Stimulated activated CD4-positive, alpha-beta T cell treated with anti-CD3 and anti-CD28 coated beads, Interleukin-1b, Interleukin-23, amount 100 ng/mL, for 48 hours (primary cell): ENCODE results near the gene TSPEAR.

Experiments used
- DNase-seq: peaks from one replicate; pipeline ENCODE4 v3.0.0-alpha.2; 2020

TSPEAR gene

DNA sequence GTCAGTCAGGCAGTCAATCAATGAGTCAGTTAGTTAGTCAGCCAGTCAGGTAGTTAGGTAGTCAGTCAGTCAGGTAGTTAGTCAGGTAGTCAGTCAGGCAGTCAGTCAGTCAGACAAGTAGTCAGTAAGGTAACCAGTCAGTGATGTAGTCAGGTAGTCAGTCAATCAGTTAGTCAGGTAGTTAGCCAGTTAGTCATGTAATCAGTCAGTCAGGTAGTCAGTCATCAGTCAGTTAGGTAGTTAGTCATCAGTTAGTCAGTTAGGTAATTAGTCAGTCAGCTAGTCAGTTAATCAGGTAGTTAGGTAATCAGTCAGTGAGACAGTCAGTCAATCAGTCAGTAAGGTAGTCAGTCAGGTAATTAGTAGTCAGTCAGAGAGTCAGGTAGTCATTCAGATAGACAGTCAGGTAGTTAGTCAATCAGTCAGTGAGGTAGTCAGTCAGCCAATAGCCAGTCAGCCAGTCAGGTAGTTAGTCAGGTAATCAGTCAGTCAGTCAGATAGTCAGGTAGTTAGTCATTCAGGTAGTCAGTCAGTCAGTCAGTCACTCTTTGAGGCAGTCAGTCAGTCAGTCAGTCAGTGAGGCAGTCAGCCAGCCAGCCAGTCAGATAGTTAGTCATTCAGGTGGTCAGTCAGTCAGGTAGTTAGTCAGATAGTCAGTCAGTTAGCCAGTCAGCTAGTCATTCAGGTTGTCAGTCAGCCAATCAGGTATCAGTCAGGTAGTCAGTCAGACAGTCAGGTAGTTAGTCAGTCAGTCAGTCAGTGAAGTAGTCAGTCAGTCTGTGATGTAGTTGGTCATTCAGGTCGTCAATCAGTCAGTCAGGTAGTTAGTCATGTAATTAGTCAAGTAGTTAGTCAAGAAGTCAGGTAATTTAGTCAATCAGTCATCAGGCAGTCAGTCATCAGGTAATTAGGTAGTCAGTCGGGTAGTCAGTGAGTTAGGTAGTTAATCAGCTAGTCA is 186.7 kb downstream of the TSPEAR start:
- no peak for DNase-seq

DNA sequence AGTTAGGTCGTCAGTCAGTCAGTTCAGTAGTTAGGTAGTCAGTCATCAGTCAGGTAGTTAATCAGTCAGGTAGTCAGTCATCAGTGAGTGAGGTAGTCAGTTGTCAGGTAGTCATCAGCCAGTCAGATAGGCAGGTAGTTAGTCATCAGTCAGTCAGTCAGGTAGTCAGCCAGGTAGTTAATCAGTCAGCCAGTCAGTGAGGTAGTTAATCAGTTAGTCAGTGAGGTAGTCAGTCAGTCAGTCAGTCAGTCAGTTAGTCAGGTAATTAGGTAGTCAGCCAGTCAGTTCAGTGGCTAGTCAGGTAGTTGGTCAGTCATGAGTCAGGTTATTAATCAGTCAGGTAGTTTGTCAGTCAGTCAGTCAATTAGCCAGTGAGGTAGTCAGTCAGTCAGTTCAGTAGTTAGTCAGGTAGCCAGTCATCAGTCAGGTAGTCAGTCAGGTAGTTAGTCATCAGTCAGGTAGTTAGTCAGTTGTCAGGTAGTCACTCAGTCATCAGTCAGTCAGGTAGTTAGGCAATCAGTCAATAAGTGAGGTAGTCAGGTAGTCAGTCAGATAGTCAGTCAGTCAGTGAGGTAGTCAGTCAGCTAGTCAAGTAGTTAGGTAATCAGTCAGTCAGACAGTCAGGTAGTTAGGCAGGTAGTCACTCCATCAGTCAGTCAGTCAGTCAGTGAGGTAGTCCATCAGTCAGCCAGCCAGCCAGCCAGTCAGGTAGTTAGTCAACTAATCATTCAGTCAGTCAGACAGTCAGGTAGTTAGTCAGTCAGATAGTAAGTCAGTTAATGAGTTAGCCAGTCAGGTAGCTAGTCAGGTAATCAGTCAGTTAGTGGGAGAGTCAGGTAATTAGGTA is 187.6 kb downstream of the TSPEAR start:
- DNase-seq, result no peak

DNA sequence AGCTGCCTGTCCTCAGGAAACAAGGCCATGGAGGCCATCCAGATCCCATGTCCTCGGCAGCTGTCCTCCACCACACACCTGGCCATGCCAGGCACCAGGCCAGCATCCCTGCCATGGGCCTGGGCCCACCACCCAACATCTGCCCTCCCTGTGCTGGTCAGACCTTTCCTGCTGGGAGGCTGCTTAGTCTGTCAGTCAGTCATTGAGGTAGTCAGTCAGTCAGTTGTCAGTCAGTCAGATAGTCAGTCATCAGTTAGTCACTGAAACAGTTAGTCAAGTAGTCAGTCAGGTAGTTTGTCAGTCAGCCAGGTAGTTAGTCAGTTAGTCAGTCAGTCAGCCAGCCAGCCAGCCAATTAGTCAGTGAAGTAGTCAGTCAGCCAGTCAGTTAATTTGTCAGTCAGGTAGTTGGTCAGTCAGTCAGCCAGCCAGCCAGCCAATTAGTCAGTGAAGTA is 188.6 kb downstream of the TSPEAR start:
- no peak for DNase-seq

DNA sequence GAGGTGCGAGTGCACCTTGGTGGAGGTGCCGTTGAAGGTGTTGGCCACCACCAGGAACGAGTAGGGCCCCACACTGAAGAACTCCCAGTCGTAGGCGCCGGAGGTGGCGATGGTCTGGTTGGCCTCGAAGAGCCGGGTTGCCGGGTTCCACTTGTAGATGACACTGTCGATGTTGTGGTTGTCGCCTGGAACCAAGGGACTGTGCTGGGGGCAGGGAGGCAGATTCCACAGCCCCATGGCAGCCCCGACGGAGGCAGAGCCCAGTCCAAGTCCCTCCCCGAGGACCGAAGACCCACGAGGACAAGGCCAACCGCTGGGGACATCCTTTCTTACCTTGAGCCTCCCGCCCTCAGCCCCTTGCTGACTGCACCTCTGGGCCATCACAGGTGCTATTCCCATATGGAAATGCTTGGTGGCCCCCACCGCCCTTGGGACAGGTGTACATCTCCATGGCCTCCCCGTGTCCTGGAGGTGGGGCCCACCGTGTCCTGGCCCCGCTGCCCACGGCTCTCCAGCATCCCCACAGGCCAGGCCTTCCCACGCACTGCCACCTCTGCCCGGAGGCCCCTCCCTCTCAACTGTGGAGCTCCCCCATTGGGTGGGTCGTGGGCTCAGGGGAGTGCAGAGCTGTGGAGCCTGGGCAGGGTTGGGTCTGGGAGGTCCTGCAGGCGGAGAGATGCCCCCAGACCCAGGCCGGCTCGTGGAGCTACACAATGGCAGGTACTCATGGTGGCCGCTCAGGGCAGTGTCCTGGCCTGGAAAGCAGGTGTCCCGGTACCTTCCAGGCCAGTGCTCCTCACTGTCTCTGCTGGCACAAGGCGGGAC is 189.2 kb downstream of the TSPEAR start:
- no peak for DNase-seq

DNA sequence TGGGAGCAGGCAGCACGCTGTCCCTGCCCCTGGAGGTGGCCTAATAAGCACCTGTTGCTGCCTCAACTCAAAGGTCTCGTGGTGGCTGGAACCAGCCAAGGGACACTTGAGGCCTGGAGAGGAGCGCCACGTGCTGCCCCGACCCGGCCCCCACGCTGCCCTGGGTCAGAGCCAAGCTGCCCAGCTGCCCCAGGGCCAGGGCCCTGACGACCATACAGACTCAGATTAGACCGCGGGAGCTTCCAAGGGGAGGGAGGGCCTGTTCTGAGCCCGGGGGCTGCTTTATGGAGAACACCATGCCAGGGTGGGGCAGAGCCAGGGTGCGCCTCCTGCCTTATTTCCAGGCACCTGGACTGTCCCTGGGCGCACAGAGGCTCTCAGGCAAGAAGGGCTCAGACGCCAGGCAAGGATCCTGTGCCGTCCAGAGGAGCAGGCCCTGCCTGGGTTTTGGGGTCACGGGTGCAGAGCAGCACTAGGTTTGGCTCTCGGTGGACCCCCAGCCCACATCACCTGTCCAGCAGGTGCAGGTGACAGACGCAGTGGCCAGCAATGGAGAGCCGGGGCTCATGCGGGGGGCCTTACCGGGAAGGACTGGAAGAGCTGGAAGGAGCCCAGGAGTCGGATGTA is 190.0 kb downstream of the TSPEAR start:
- no peak for DNase-seq

DNA sequence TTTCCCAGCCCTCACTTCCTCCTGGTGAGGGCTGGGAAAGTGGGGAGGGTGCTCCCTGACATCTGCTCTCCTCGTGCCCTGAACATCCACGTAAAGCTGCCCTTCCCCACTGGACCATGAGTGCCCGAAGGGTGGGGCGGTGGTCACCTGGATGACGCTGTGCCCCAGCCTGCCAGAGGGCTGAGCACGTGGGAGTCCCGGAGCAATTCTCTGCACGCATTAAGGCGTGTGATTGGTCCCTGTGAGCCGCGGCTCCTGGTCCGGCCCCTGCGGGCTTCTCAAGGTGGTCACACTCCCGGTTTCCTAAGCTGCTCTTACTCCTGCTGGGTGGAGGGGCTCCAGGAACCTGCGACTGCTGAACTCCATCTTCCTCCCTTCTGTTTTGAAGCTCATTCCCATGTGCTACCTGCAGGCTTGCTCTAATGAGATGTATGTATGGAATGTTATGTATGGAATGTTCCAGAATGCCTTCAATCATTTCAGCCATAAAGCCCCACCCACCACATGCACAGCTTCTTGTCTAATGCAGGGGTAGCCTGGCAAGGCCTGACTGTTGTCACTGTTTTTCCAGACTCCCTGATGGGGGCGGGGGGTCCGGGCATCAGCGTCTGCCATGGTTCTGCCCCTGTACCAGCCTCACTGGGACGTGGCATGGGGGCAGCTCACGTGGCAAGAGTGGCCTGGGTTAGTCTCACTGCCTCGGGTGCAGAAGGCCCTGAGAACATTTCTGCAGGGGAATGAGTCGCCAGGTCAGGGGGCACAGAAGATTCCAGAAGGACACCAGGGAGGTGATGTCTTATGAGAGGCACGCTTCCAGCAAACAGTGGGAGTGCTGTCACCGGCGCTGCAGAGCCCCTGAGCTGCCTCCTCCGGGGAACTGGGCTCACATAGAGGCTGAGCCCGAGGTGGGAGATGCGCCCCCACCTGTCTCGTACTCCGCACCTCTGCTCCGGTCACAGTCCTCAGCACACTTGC is 190.8 kb downstream of the TSPEAR start:
- DNase-seq, result no peak

DNA sequence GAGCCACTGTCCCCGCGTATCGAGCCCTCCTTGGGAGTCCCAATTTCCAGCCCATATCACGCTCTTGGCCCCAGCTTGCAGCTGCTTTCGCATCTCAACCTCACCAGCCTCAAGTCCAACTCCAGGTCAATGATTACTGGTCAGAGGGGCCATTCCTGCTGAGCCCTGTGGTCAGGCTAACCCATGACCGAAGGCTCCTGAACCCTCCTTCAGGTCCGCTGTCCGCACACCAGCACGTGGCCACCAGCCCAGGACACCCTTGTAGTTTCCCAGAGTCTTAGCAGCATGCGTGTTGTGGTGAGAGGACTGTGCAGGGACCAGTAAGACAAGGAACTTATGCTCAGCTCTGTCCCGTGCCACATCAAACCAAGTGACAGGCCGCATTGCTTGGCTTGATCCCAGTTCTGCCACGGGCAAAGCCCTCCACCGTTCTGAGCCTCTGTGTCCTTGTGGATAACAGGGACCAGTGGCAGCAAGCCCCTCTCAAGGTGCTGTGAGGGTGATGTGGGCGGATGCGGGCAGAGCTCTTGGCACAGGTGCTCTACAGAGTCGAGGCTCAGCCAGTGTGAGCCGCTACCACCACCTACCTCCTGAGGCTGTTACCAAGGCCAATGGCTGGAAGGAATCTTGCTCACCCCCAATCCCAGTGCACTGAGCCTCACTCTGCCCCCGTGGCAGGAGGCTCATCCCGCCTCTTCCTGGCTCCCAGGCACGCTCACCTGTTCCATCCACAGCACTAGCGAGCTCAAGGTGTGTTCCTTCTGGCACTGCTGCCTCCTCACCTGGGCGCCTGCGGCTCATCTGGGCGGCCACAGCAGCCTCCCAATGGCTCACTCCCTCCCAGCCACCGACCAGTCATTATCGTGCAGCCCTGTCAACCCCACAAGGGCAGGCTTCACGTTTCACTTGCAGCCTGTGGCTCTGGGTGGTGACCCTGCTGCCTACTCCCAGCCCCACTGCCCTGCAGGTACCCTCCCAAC is 191.7 kb downstream of the TSPEAR start:
- DNase-seq, result no peak

DNA sequence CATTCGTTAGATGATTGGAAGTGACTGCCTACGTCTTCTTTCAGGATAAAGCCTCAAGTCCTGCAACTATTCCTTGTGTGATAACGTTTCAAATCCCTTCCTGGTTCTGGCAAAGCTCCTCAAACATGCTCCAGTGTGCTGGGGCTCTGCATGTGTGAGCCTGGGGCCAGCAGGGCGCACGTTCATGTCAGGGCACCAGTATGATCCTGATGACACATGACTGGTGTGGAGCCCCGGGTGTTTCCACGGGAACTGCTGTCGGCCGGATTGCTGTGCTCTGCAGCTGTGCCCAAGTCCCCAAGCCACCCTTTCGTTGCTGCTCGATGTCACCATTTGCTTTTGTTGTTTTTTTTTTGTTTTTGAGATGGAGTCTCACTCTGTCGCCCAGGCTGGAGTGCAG is 192.7 kb downstream of the TSPEAR start:
- no peak for DNase-seq

DNA sequence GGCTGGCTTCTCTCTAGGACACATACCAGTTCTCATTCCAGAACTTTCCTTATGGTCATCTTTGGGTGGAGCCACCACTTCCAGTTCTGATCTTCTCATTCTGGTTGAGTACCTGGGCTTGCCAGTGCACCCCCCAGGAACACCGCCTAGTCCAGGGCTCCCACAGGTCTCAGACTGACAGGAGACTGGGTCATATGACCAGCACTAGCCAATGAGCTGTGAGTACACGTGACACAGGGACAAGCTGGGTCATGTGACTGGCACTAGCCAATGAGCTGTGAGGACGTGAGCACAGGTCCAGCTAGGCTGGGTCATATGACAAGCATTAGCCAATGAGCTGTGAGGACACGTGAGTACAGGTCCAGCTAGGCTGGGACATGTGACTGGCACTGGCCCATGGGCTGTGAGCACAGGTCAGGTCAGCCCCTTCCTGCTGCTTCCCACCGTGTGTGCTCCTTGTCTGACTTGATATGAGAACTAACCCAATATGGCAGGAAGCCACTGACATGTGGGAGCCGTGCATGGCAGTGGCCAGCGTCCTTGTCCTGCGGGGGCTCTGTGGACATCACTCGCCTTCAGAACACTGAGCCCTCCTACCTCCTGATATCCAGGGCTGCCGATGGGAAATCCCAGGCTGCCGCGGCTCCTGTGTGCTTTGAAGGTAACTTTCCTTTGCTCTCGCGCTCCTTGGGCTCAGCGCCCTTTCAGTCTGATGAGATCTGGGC is 194.0 kb downstream of the TSPEAR start:
- peak; percentile 56 for DNase-seq

DNA sequence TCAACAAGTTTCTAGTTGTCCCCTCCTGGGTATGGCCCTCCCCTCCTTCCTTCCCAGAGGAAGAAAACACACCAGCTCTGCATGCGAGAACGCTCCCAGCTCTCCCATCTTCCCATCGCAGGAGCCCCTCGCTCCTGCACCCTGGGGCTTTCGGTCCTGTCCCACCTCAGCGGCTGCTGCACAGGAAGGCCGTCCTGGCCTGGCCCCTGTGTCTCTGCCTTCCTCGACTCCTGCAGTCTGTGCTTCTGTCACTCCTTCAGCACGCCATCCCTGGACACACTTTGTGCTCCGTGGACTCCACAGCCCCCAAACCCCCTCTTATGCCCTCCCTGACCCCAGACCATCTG is 194.6 kb downstream of the TSPEAR start:
- no peak for DNase-seq

DNA sequence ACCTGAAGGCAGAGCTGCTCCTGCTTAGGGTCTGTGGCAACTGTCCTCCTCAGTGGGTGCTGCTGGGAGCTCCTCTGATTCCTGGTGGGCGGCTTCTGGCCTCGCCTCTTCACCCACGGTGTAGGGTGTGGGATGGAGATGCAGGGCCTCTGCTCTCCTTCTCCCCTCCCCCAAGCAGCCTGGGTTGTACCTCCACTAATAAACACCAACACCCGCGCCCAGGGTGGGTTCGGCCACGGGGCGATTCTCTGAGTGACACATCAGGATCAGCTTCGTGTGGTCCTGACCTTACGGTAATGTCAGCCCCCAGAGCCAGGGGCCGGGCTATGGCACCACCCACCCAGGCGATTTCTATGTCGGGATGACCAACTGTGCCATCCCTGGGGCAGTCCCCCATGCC is 195.0 kb downstream of the TSPEAR start:
- DNase-seq, result no peak

DNA sequence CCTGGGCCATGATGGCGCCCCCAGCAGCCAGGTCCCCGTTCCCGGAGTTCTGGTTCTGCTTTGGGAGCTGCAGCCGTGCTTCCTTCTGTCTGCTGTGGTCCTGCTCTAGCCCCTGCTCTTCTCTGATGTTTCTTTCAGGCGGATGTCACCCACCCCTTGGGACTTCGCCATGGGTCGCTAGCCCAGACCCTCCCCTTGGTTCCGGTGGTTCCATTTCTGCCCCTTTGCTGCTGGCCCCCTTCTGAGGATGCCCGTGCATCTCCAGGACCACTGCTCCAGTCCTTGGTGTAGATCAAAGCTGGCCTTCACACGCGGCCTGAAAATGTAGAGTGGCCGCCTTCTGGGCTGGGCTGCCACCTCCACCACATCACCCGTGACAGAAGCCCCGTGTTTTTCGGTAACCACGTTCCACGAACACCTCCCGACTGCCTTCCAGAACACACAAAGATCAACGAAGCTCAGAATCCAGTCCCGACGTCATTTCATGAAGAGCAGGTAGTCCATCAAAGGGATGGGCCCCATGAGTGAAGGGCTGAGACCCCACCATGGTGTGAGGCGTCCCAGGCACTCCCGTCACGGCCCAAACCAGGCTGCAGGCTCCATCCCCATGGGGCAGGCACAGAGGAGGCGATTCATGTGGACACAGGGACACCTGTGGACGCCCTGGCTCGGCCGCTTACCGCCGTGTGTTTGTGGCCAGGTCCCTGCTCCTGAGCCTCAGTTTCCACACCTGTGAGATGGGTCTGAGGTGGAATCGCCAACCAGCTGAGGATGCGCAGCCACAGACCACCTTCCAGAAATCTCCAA is 195.8 kb downstream of the TSPEAR start:
- no peak for DNase-seq

DNA sequence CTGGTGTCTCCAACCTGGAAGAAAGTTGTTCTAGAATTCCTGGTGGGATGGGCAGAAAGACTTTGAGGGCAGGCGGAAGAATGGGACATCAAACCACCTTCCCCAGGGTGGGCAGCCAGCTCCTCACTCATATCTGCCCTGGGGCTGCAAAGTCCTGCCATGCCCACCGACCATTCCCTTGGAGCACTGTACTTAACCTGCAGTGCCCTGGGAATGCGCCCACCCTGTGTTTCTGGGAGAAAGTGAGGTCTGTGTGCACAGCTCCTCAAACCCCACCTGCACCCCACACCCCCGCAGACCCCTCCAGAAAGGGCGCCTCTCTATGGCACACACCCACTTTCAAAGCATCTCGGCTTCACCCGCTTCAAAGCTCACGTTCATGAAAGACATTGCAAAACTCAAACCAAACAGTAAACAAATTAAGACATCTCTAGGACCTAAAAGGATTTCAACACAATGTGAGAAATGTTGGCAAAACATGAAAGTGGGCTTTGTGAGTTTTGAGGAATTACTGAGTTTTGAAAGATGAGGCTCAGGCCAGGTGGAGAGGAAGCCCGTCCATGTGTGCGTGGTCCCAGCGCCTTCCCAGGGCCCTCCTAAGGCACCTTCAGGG is 196.5 kb downstream of the TSPEAR start:
- no peak for DNase-seq

DNA sequence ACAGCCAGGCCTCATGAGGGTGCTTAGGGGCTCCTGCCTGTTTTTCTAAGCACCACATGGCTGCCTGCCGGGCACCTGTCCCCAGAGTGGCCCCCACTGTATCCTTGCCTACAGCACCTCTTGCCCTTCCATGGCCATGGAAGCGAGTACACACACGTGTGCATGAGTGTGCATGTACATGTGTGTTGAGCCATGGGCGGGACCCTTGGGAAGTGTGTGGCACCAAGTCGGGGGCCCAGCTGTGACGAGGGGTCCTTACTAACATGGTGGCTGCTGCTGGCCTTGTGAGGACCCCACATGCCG is 197.2 kb downstream of the TSPEAR start:
- DNase-seq, result no peak

DNA sequence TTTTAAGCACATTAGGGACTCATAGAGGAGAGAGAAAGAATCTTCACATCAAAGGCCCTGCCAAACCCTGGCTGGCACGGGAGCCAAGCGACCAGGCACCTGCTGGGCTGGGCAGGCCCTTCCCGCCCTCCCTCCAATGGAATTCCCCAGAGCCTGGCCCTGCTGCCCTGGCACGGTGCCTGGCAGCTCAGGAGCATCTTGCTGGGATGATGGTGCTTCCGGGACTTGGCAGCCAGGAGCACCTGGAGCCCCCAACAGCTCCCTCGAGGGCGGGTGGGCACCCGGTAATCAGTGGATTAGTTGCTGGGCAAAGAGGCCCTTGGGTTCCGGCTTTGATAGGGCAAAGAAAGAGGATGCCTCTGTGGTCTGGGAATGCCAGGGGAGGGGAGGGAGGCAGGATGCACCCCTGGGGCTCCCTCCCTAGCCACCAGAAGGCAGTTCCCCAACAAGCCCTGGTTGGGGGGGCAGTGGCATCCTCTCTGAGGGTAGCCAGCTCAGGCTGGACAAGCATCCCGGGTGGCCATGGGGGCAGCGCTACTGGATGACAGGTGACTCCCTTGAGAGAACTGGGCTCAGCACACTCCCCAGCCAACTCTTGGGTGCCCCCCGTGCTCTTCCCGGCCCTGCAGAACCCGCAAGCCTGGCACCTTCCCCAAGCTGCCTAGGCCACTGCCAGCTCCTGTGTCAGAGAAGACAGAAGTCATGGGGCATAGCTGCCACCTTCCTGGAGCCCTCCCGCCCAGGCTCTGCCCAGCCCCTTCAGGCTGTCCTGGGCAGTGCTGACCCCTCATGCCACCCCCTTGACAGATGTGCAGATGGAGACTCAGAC is 197.8 kb downstream of the TSPEAR start:
- no peak for DNase-seq

DNA sequence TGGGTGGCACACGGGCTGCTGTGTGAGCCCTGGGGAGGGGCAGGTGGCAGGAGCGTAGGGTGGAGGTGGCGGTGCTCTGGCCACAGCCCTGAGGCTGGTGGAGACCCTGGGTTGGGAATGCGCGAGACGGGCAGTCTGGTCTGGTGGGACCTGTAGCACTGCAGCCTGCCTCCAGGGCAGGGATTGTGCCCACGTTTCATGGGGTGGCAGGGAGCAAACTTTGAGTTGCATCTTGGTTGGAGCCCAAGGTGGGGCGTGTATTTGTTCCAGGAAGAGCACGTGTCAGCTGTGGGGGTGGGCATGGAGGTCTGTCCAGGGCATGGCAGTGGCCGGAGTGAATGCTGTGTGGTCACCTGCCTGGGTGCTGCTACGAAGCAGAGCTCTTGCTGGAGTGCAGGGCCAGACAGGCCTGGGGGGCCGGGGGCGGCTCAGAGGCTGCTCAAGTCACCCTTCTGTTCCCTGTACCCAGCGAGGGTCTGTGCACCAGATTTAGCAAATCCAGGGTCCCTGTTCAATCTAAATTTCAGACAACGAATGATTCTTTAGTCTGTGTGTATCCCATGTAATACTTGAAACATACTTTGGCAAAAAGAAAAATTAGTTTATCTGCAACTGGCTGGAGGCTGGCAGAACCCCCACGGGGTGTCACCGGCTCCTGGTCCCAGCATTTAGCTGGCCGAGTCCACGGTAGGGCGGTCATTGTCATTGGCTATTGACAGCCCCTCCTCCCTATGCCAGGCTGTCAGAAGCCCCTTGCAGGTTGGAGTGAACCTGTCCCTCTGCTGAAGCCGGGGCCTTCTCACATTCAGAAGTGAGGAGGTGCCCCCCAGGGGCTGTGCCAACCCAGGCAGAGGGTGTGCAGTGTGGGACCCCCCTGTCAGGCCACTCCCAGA is 198.6 kb downstream of the TSPEAR start:
- no peak for DNase-seq
